Gastroesophageal sphincter (tissue), 3 donors: ENCODE results near the gene TMEM200A.

ENCODE experiments used
- POLR2A ChIP-seq, 2 donors: fragments of 450-650 bp; IDR thresholded peaks; one replicate each; pipeline ENCODE4 v1.6.1; 2017; ENCODE audit warnings: antibody characterized with exemption in 2 of 2, mild to moderate bottlenecking in 2 of 2, moderate library complexity in 1 of 2
- TF ChIP-seq, protein P1 (sequence below), 4 experiments: fragments of 200-600 bp in 2 of 4; fragments of 450-650 bp in 2 of 4; sonication (generic) in 1 of 4; IDR thresholded peaks; one replicate each; pipeline ENCODE4 v1.5.1; 2017 to 2019; ENCODE audit warnings: antibody characterized with exemption in 4 of 4, mild to moderate bottlenecking in 2 of 4, moderate library complexity in 2 of 4

DNA sequence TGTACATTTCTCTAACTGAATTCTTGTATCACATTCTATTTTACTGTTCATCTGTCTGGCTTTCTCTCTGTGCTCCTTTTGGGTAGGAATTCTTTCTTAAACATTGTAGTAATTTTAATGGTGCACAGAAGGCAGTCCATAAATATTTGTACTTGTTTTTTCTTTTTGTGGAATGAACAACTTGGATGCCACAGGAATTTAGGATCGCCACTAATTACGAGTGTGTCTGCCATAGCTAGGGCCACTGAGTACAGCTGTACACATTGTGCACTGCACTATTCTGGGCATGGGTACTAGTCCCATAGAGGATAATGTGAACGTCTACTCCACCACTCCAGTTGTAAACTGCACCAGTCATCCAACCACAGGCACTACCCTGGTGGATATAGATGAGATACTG, 39.3 kb upstream of the TMEM200A start:
- TF ChIP-seq, protein P1, sequence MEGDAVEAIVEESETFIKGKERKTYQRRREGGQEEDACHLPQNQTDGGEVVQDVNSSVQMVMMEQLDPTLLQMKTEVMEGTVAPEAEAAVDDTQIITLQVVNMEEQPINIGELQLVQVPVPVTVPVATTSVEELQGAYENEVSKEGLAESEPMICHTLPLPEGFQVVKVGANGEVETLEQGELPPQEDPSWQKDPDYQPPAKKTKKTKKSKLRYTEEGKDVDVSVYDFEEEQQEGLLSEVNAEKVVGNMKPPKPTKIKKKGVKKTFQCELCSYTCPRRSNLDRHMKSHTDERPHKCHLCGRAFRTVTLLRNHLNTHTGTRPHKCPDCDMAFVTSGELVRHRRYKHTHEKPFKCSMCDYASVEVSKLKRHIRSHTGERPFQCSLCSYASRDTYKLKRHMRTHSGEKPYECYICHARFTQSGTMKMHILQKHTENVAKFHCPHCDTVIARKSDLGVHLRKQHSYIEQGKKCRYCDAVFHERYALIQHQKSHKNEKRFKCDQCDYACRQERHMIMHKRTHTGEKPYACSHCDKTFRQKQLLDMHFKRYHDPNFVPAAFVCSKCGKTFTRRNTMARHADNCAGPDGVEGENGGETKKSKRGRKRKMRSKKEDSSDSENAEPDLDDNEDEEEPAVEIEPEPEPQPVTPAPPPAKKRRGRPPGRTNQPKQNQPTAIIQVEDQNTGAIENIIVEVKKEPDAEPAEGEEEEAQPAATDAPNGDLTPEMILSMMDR (IDR thresholded peaks at IDR 0.05), result no peak
- TF ChIP-seq POLR2A (IDR thresholded peaks at IDR 0.05), result no peak
